Activated CD8-positive, alpha-beta T cell treated with anti-CD3 and anti-CD28 coated beads, Interleukin-2, amount 10 ng/mL, durations not matched to agents 7 days and 5 days (primary cell): ENCODE measurements around the gene DHX58. TPM values are rescaled to one million over a fixed set of nuclear protein-coding genes. Genes with fewer than 3 reads are reported as not detected.

Source experiments
- ATAC-seq: fragments of 150-1000 bp; cut with Tn5 transposase; one replicate; pipeline ENCODE4 v1.10.0; 2021; ENCODE audit warnings: moderate library complexity
- CTCF ChIA-PET: fragments of 350-600 bp; sonication (Branson Sonifier 250); formaldehyde crosslinking; loops from one replicate; lab custom pipeline; 2021; ENCODE audit warnings: antibody characterized with exemption; lab: Charles Lee
- POLR2A ChIA-PET: fragments of 350-600 bp; sonication (Branson Sonifier 250); formaldehyde crosslinking; loops from one replicate; lab custom pipeline; 2021; ENCODE audit warnings: antibody characterized with exemption; lab: Charles Lee
- DNase-seq: peaks from one replicate; pipeline ENCODE4 v3.0.0-alpha.2; 2020
- H3K27ac Mint-ChIP-seq: one replicate; pipeline ENCODE4 v1.8.0; 2021; ENCODE audit warnings: mild to moderate bottlenecking, mixed read lengths
- H3K27me3 Mint-ChIP-seq: one replicate; pipeline ENCODE4 v1.8.0; 2021; ENCODE audit warnings: low read depth, mixed read lengths
- H3K36me3 Mint-ChIP-seq: one replicate; pipeline ENCODE4 v1.8.0; 2021; ENCODE audit warnings: low read depth, mixed read lengths
- H3K4me1 Mint-ChIP-seq: one replicate; pipeline ENCODE4 v1.8.0; 2021; ENCODE audit warnings: low read depth, mixed read lengths
- H3K4me3 Mint-ChIP-seq: one replicate; pipeline ENCODE4 v1.8.0; 2021; ENCODE audit warnings: mild to moderate bottlenecking, mixed read lengths
- H3K9me3 Mint-ChIP-seq: one replicate; pipeline ENCODE4 v1.8.0; 2022; ENCODE audit warnings: mixed read lengths; ENCODE audit not compliant: insufficient read depth
- total RNA-seq, 2 experiments: library from RNA; stranded (reverse); gene quantifications; one replicate each; pipeline ENCODE4 v1.2.3, GENCODE V29; 2021

DHX58 gene
- total RNA-seq, 2 experiments from 2014 or later, result 71.9 to 72.9 TPM

DNA sequence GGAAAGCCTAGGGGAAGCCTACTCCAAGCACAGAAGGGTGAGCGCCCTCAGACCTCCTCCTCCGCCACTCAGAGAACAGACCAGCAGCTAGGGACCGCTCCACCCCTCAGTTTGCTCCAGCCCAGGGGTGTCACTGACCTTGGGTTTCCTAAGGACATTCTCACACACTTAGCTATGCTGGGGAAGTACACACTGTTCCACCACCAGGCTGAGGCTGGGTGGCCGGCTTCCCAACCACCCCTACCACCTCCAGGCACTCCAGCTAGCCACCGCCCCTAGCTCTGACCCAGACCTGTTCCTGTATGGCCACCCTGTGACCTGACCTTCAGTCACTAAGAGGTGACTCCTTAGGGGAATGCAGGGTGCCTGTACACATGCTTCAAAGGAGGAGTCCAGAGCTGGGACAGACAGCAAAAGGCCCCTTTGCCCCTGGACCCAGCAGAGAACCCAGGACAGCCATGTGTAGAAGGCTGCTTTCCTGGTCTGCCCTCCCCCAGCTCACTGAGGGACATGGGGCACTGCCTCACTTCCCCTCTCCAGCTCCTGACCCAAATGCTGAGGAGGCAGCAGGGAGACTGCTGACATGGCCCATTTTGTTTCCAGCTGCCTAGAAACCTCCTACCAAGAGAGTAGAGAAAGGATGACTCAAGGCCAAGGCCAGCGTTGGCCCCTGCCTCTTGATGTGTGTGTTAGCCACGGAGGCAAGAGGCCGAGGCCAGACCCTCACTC lies 16.8 kb upstream of the DHX58 start:
- POLR2A ChIA-PET, result interaction anchor here (0.6 to 1.0 kb wide), 3 partner anchors 23 to 243 kb away, joined by 3 read pairs; partner anchors contain the start of gene KCNH4
- H3K4me1 Mint-ChIP-seq, result peaks cover 32% of the 10 kb centered on the region

DNA sequence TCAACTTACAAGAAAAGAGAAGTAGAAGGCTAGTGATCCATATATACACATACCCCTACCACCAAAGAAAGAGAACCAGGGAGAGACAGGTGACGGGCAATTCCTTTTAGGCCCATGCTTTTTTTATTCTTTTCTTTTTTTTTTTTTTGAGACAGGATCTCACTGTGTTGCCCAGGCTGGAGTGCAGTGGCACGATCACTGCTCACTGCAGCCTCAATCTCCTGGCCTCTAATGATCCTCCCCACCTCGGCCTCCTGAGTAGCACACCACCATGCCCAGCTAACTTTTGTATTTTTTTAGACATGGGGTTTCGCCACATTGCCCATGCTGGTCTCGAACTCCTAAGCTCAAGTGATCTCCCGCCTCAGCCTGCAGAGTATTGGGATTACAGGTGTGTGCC lies 14.9 kb upstream of the DHX58 start:
- Mint-ChIP-seq H3K36me3 (peaks cover 58% of the 10 kb centered on the region), H3K4me1 (peaks cover 15% of the 10 kb centered on the region), H3K27ac (no peak overlapping the region), H3K27me3 (no peaks in the 10 kb centered on the region), H3K4me3 (no peak overlapping the region), H3K9me3 (no peaks in the 10 kb centered on the region)
- DNase-seq, result no peak
- ATAC-seq, result no peak
- ChIA-PET POLR2A (no interaction called here), CTCF (interaction anchor here (0.7 to 1.2 kb wide), 2 partner anchors 9 to 124 kb away, joined by 3 read pairs; no protein-coding TSS in a partner anchor)

More for the DNA sequence above, 16.8 kb upstream of the DHX58 start:
- DNase-seq (no peak), ATAC-seq (no peak)
- Mint-ChIP-seq H3K27ac (no peak overlapping the region), H3K9me3 (no peaks in the 10 kb centered on the region), H3K4me3 (no peak overlapping the region), H3K36me3 (peaks cover 62% of the 10 kb centered on the region), H3K27me3 (no peaks in the 10 kb centered on the region)
- CTCF ChIA-PET, result interaction anchor here (1.5 kb wide), 1 partner anchor 11 kb away, joined by 5 read pairs; no protein-coding TSS in a partner anchor

DNA sequence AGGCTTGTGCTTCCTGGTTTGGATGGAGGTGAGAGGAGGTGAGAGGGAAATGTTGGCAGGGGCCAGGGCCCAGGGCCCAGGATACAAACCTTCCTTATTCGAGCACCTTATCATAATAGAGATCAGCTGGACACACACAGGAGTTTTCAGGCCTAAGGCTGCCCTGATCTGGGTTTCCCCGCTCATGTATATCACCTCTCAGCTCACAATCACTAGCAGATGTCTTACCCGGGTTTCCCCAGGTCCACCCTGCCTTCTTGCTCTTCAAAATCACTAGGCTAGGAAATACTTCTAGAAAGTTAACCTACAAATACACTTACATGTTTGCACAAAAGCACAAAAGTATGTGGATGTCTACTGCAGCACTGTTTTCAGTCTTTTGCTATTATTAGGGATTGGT lies 14.3 kb upstream of the DHX58 start:
- ATAC-seq (no peak), DNase-seq (no peak)
- ChIA-PET CTCF (no interaction called here), POLR2A (interaction anchor here (0.7 kb wide), 1 partner anchor 41 kb away, joined by 3 read pairs; no protein-coding TSS in a partner anchor)
- peak overlapping the region; percentile 15 for H3K27ac Mint-ChIP-seq
- peaks cover 9% of the 10 kb centered on the region for H3K4me1 Mint-ChIP-seq
- H3K9me3 Mint-ChIP-seq, result no peaks in the 10 kb centered on the region
- no peaks in the 10 kb centered on the region for H3K27me3 Mint-ChIP-seq
- H3K4me3 Mint-ChIP-seq, result no peak overlapping the region
- peaks cover 58% of the 10 kb centered on the region for H3K36me3 Mint-ChIP-seq

DNA sequence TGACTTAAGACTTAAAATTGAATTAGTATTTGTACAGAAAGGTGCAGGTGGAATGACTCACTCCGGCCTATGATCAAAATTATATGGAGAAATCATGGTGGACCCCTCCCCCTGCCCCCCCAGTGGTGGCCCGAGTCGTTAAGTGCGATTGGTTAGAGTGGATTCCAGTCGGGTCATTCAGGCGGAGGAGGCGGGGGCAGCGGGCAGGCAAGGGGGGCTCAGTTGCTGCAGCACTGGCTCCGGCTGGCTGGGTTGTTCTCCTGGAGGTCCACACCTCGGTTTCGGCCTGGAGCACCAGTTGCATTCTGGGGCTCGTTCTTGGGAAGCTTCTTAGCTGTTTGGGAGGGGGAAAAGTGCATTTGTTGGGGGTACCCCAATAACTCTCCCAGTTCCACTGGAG lies 13.1 kb upstream of the DHX58 start:
- Mint-ChIP-seq H3K27ac (no peak overlapping the region), H3K4me1 (peaks cover 9% of the 10 kb centered on the region), H3K27me3 (no peaks in the 10 kb centered on the region), H3K4me3 (no peak overlapping the region), H3K36me3 (peaks cover 52% of the 10 kb centered on the region), H3K9me3 (no peaks in the 10 kb centered on the region)
- ChIA-PET POLR2A (no interaction called here), CTCF (interaction anchor here (0.6 kb wide), 1 partner anchor 89 kb away, joined by 3 read pairs; no protein-coding TSS in a partner anchor)
- no peak for ATAC-seq
- DNase-seq, result no peak

DNA sequence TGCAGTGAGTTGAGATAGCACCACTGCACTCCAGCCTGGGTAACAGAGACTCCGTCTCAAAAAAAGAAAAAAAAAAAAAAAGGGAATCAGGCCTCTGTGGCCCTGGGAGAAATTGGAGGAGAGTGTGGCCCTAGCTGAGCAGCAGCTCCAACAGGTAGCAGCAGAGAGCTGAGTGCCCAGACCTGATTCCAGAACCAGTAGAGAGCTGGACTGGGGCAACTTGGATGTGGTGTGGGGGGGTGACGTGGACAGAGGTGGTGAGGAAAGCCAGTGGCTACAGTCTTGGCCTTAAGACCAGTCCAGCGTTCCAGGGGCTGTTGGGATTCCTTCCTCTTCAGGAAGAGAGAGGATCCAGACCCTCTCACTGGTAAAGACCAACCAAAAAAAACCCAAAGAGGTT lies 11.7 kb upstream of the DHX58 start:
- POLR2A ChIA-PET, result interaction anchor here (0.6 kb wide), 2 partner anchors 30 to 144 kb away, joined by 3 to 4 read pairs; no protein-coding TSS in a partner anchor
- H3K4me3 Mint-ChIP-seq, result no peak overlapping the region
- no peak overlapping the region for H3K27ac Mint-ChIP-seq
- no peaks in the 10 kb centered on the region for H3K9me3 Mint-ChIP-seq
- CTCF ChIA-PET, result interaction anchor here (1.0 kb wide), 1 partner anchor 9 kb away, joined by 3 read pairs; no protein-coding TSS in a partner anchor
- no peaks in the 10 kb centered on the region for H3K27me3 Mint-ChIP-seq
- ATAC-seq (no peak), DNase-seq (no peak)
- H3K4me1 Mint-ChIP-seq, result peaks cover 19% of the 10 kb centered on the region
- H3K36me3 Mint-ChIP-seq, result peaks cover 40% of the 10 kb centered on the region

DNA sequence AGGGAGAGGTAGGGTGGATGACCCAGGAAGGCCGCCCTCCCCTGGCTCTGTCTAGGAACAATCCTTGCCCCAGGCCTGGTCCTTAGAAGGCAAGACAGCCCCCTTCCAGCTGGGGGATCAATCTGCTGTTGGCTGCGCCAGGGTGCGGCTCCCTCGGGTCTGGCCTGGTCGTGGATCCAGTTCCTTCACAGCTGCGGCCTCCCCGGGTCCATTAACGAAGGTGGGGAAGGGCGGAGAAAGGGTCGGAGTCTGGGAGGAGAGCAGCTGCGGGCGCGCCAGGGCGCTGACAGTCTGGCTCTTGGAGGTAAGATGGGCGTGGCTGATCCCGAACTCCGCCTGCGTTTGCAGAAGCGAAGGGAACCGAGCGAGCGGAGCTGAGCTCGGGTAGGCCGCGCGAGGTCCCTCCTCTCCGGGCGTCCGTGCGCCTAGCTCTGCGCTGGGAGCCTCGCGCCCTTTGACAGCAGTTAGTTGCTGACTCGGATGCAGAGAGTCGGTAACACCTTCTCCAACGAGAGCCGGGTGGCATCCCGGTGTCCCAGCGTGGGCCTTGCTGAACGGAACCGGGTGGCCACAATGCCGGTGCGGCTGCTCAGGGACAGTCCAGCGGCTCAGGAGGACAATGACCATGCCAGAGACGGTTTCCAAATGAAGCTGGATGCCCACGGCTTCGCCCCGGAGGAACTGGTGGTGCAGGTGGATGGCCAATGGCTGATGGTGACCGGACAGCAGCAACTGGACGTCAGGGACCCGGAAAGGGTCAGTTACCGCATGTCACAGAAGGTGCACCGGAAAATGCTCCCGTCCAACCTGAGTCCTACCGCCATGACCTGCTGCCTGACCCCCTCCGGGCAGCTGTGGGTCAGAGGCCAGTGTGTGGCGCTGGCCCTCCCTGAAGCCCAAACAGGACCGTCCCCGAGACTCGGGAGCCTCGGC lies 10.1 kb upstream of the DHX58 start, which contains the start of gene HSPB9:
TSS of gene HSPB9 (plus strand) at position 434 of the 933 bp plus-strand sequence. CDS start at position 481, 47 bp downstream.
- Mint-ChIP-seq H3K4me1 (peaks cover 24% of the 10 kb centered on the region), H3K27ac (peak within 1 kb of the TSS; percentile 32), H3K36me3 (peaks cover 31% of the 10 kb centered on the region), H3K4me3 (peak within 1 kb of the TSS; percentile 73), H3K27me3 (no peaks in the 10 kb centered on the region), H3K9me3 (no peaks in the 10 kb centered on the region)
- ChIA-PET POLR2A (interaction anchor here (0.6 to 2.8 kb wide), 2 partner anchors 10 to 185 kb away, joined by 3 to 15 read pairs; partner anchors contain the start of gene DHX58), CTCF (interaction anchor here (1.7 to 5.5 kb wide), 2 partner anchors 104 to 157 kb away, joined by 4 to 47 read pairs; partner anchors contain the start of genes DNAJC7 and NKIRAS2)
- no peak for ATAC-seq
- DNase-seq, result no peak

DNA sequence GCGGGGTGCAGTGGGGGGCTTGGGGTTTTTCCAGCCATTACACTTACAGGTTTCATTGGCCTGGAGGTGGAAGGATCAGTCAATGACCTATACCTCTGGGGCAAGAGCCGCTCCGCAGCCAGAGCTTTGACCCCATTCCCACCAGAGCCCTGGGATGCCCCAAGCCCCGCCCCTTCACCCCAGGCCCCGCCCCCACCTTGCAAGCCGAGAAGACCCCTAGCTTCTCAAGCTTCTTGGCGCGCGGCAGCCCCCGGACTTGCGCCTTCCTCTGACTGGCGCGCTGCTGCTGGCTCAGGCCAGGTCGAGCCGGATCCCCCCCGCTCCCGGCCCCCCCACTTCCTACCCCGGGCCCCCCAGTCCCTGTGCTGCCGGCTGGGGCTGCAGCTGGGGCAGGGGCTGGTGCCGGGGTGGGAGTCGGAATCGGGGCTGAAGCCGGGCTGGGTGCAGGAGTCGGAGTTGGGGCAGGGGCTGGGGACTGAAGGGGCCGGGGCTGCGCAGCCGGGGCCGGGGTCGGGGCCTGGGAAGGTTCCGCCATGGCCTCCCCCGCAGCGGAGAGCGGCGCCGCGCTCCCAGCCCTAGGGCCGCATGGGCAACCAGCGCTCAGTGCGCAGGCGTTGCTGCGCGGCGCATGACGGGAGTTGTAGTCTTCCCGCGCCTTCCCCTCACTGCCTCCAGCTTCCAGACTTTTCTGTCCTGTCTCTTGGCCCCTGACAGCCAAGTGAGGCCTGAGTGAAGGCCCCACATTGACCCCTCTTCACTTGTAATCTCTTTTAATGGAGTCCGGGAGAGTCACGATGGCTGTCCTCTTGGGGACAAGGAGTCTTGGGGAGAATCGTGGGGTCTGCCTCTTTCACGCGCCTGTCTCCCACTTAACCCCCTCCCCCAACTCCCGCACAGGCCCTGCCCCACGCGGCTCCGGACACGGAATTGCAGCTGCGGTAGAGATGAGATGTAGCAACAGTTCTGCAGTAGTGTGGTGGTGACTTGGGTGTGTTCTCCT lies 8.6 kb upstream of the DHX58 start, which contains the start of gene KAT2A:
TSS of gene KAT2A (minus strand) at position 598 of the 1,000 bp plus-strand sequence. CDS start at position 535, 63 bp downstream.
- CTCF ChIA-PET, result interaction anchor here (0.6 to 16.9 kb wide), 10 partner anchors 10 to 162 kb away, joined by 3 to 168 read pairs (median 4); partner anchors contain the start of genes DNAJC7, KCNH4 and NKIRAS2
- Mint-ChIP-seq H3K27me3 (no peaks in the 10 kb centered on the region), H3K27ac (peak within 1 kb of the TSS; percentile 54), H3K4me3 (peak within 1 kb of the TSS; percentile 73), H3K9me3 (no peaks in the 10 kb centered on the region), H3K36me3 (peaks cover 33% of the 10 kb centered on the region), H3K4me1 (peaks cover 33% of the 10 kb centered on the region)
- DNase-seq (peak; percentile 83), ATAC-seq (peak; percentile 92)
- POLR2A ChIA-PET, result interaction anchor here (0.7 to 4.0 kb wide), 11 partner anchors 9 to 155 kb away, joined by 3 to 30 read pairs (median 5); partner anchors contain the start of genes DHX58, DNAJC7 and NKIRAS2

DNA sequence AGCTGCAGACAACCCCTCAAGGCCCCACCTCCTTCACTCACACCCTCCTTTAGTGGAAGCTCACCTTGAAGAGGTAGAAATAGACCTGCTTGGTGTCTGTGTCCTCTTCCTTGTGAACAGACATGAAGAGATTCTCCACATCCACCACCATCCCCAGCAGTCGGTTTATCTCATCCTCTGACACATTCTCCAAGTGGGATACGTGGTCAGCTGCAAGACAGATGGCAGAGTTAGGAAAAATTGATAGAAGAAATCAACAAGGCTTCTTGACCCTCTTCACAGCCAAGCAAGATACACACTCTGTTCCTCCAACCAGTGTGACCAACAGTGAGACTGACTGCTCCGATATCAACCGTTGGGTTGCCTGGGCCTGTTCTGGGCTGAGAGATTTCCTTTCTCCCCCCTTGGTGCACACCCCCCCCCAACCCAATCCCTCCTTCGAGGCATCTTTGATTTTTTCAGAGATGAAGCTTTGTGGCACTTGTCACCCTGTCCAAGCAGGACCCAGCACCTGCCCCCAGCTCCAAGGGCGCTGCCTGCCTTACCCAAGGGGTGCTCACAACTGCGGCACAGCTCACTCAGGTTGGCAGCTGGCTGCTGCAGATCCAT lies 7.8 kb upstream of the DHX58 start:
- H3K4me1 Mint-ChIP-seq, result peaks cover 36% of the 10 kb centered on the region
- peak overlapping the region; percentile 73 for H3K4me3 Mint-ChIP-seq
- H3K27me3 Mint-ChIP-seq, result no peaks in the 10 kb centered on the region
- H3K9me3 Mint-ChIP-seq, result no peaks in the 10 kb centered on the region
- DNase-seq (no peak), ATAC-seq (no peak)
- CTCF ChIA-PET, result interaction anchor here (0.9 to 16.9 kb wide), 12 partner anchors 11 to 161 kb away, joined by 3 to 168 read pairs (median 6); partner anchors contain the start of genes DNAJC7, KCNH4 and NKIRAS2
- POLR2A ChIA-PET, result interaction anchor here (0.7 to 4.0 kb wide), 9 partner anchors 8 to 153 kb away, joined by 3 to 30 read pairs (median 5); partner anchors contain the start of genes DHX58, DNAJC7 and NKIRAS2
- peaks cover 32% of the 10 kb centered on the region for H3K36me3 Mint-ChIP-seq
- H3K27ac Mint-ChIP-seq, result peak overlapping the region; percentile 54

DNA sequence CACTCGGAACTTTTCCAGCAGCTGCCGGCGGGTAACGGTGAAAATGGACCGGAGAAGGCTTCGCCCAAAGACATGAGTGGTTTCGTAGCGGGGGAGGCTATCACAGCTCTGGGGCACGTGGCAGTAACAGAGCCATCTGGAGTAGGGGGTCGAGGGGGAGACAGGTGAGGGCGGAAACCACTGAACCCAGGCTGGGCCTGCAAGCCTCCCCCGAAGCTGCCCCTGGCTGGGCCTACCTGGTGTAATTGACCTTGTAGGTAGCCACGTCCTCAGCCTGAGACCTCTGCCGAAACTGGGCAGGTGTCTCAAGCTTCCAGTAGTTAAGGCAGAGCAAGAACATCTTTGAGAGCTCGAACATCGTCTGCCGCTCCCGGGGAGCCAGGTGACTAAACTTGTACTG lies 6.8 kb upstream of the DHX58 start:
- ChIA-PET CTCF (interaction anchor here (0.8 to 16.9 kb wide), 15 partner anchors 11 to 286 kb away, joined by 3 to 168 read pairs (median 6); partner anchors contain the start of genes DNAJC7, KCNH4 and NKIRAS2), POLR2A (interaction anchor here (0.6 to 4.0 kb wide), 3 partner anchors 34 to 101 kb away, joined by 4 to 30 read pairs (median 6); partner anchors contain the start of genes DNAJC7 and NKIRAS2)
- Mint-ChIP-seq H3K27me3 (no peaks in the 10 kb centered on the region), H3K4me1 (peaks cover 42% of the 10 kb centered on the region), H3K36me3 (peaks cover 26% of the 10 kb centered on the region), H3K9me3 (no peaks in the 10 kb centered on the region), H3K4me3 (no peak overlapping the region), H3K27ac (peak overlapping the region; percentile 34)
- ATAC-seq (no peak), DNase-seq (no peak)
